OCI-LY3 (cell line): Measurements from ENCODE around the gene FAM81B.
"Not testable (repeated sequence)": the region's sequence is repeated elsewhere in the genome, so short reads cannot be mapped to it uniquely, and the experiment has no call there.

Experiments used
- H2AFZ ChIP-seq: fragments of 200-600, 300-600 bp; shearing (Covaris generic); 2 replicates; pipeline ENCODE4 v1.6.0; 2014; ENCODE audit warnings: antibody characterized with exemption, low read depth, low read length
- H3K27ac ChIP-seq: fragments of 200-600, 300-600 bp; sonication (generic); 2 replicates; pipeline ENCODE4 v1.5.1; 2014; ENCODE audit warnings: mild to moderate bottlenecking, low read length, moderate library complexity, mixed read lengths
- H3K27me3 ChIP-seq: fragments of 200-600, 300-600 bp; sonication (generic); 2 replicates; pipeline ENCODE4 v1.6.1; 2014; ENCODE audit warnings: low read depth, low read length, mixed read lengths
- H3K36me3 ChIP-seq: fragments of 200-600, 300-600 bp; sonication (generic); replicated peaks from 2 replicates; pipeline ENCODE3; 2014; ENCODE audit warnings: low read depth, low read length, mixed read lengths
- H3K4me1 ChIP-seq: fragments of 300-600, 200-600 bp; sonication (generic); 2 replicates; pipeline ENCODE4 v1.6.1; 2014; ENCODE audit warnings: low read length, mixed read lengths
- H3K4me2 ChIP-seq: fragments of 200-600, 300-600 bp; sonication (generic); 2 replicates; pipeline ENCODE4 v1.6.1; 2014; ENCODE audit warnings: low read length, mixed read lengths
- H3K4me3 ChIP-seq: fragments of 300-600, 200-600 bp; sonication (generic); 2 replicates; pipeline ENCODE4 v1.5.1; 2014; ENCODE audit warnings: antibody characterized with exemption, mild to moderate bottlenecking, low read length, moderate library complexity
- H3K79me2 ChIP-seq: fragments of 300-600, 200-600 bp; shearing (Covaris generic); 2 replicates; pipeline ENCODE4 v1.6.1; 2014; ENCODE audit warnings: mild to moderate bottlenecking, low read length, mixed read lengths
- H3K9ac ChIP-seq: fragments of 300-600, 200-600 bp; shearing (Covaris generic); 2 replicates; pipeline ENCODE4 v1.6.0; 2014; ENCODE audit warnings: mild to moderate bottlenecking, low read length, moderate library complexity
- H3K9me3 ChIP-seq: fragments of 200-600, 300-600 bp; shearing (Covaris generic); 2 replicates; pipeline ENCODE4 v1.6.1; 2014; ENCODE audit warnings: low read length, mixed read lengths; ENCODE audit not compliant: insufficient read depth
- H4K20me1 ChIP-seq: fragments of 200-600, 300-600 bp; sonication (generic); 2 replicates; pipeline ENCODE4 v1.6.1; 2016; ENCODE audit warnings: low read length, mixed read lengths; ENCODE audit not compliant: insufficient read depth
- CTCF ChIP-seq: fragments of 200-600, 300-600 bp; sonication (generic); IDR thresholded peaks from 2 replicates; pipeline ENCODE4 v1.5.1; 2014; ENCODE audit warnings: antibody characterized with exemption, low read length, low read depth
- EZH2phosphoT487 ChIP-seq: fragments of 200-600 bp; shearing (Covaris generic); IDR thresholded peaks from 2 replicates; pipeline ENCODE4 v1.6.1; 2018; ENCODE audit warnings: antibody characterized with exemption, mixed run types, low read depth

FAM81B gene, protein sequence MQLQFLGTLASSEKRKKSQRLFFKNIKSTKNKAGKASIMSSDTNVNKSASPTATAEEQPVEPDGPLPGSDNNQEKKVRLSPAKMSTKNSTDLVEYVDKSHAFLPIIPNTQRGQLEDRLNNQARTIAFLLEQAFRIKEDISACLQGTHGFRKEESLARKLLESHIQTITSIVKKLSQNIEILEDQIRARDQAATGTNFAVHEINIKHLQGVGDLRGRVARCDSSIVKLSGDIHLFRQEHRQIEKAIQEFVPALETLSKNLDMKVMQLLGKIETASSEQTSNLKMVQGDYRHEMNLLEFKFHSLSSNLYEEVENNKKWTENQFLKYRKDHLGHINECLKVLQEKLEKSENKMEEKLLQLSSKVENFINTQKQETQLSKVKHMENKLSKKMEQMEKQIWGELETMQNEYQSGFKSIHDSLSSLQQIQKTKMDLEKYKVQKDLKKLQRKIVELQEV

DNA sequence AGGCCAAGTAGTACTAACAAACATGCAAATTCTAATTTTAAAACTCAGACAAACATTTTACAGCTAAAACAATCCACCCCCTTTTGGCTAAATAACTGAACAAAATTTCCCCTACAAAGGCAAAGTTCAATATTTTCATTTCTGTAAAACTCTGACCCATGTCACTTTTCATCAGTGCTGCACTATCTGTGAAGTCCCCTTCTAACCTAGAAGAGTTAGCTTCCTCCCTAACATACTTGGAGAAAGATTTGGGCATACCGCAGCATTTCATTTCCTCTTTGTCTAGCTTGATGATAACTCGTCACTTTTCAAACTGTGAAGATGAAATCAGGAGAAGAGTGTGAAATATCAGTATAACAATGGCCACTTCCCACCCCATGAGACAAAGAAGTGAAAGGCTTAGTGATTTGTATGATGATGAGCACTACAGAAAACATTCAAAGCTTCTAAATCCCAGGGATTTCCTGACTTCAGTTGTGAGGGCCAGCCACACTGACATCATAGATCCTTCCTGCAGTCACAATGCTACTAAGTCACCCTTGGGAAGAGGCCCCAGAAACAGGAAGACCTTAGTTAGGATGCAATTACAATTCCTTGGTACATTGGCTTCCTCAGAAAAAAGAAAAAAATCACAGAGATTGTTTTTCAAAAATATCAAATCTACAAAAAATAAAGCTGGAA lies at the start of gene FAM81B:
Gene FAM81B (plus strand): TSS at position 555 of the 681 bp plus-strand sequence. CDS start 24 bp downstream, at position 579.
- Histone ChIP-seq H3K27ac (no peak within 1 kb of the TSS), H2AFZ (no peak within 1 kb of the TSS), H3K36me3 (no peaks in the 10 kb centered on the region), H4K20me1 (no peaks in the 10 kb centered on the region), H3K4me1 (peaks cover 8% of the 10 kb centered on the region), H3K79me2 (no peaks in the 10 kb centered on the region), H3K27me3 (no peaks in the 10 kb centered on the region), H3K4me3 (no peak within 1 kb of the TSS), H3K9ac (no peak within 1 kb of the TSS), H3K4me2 (no peak within 1 kb of the TSS), H3K9me3 (no peaks in the 10 kb centered on the region)
- TF ChIP-seq EZH2phosphoT487, result no peak
- TF ChIP-seq CTCF, result no peak

DNA sequence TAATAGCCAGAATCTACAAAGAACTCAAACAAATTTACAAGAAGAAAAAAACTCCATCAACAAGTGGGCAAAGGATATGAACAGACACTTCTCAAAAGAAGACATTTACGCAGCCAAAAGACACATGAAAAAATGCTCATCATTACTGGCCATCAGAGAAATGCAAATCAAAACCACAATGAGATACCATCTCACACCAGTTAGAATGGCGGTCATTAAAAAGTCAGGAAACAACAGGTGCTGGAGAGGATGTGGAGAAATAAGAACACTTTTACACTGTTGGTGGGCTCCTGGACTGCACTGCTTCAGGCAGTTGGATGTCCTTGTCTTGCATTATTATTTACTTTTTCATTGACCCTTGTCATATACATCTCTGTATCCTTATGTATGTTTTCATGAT lies 49.7 kb upstream of the FAM81B start:
- not testable (repeated sequence) for H3K27me3 ChIP-seq, H3K9me3 ChIP-seq, H3K36me3 ChIP-seq, H4K20me1 ChIP-seq, H3K79me2 ChIP-seq, H3K4me1 ChIP-seq, H3K9ac ChIP-seq, H3K4me2 ChIP-seq, H3K27ac ChIP-seq, H2AFZ ChIP-seq, H3K4me3 ChIP-seq

GRCh38 chr5:95347506-95348120 lies 43.6 kb upstream of the FAM81B start:
- Histone ChIP-seq H3K4me3 (no peak overlapping the region), H3K9ac (no peak overlapping the region), H3K4me1 (no peaks in the 10 kb centered on the region), H4K20me1 (no peaks in the 10 kb centered on the region), H3K27ac (no peak overlapping the region), H3K9me3 (no peaks in the 10 kb centered on the region), H3K27me3 (no peaks in the 10 kb centered on the region), H3K36me3 (no peaks in the 10 kb centered on the region), H2AFZ (no peak overlapping the region), H3K79me2 (no peaks in the 10 kb centered on the region), H3K4me2 (no peak overlapping the region)
- TF ChIP-seq EZH2phosphoT487 (no peak), CTCF (no peak)

DNA sequence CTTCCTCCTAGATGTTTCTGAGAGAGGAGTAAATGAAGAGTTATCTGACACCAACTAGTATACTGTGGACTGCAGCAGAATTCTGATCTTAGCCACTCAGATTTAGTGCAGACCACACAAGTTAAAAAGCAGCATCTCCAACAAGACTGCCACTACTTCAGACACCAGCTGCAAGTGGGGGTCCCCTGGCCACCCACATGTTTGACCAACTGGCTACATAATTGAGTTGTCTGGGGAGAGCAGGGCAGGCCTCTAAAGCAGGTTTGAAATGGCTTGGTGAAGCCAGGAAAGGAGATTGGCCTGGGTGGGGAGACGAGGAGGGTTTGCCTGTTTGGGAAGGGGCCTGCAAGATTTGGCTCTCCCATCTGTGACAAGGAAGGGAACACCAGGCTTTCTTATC lies 40.5 kb upstream of the FAM81B start:
- H3K36me3 ChIP-seq, result no peaks in the 10 kb centered on the region

More for the DNA sequence above, 40.5 kb upstream of the FAM81B start:
- no peak overlapping the region for H3K9ac ChIP-seq
- H3K4me3 ChIP-seq, result no peak overlapping the region
- no peak overlapping the region for H2AFZ ChIP-seq
- TF ChIP-seq EZH2phosphoT487 (no peak), CTCF (no peak)
- no peak overlapping the region for H3K4me2 ChIP-seq
- H3K4me1 ChIP-seq, result no peaks in the 10 kb centered on the region
- H3K27me3 ChIP-seq, result no peaks in the 10 kb centered on the region
- H3K27ac ChIP-seq, result no peak overlapping the region
- no peaks in the 10 kb centered on the region for H3K79me2 ChIP-seq
- no peaks in the 10 kb centered on the region for H4K20me1 ChIP-seq
- no peaks in the 10 kb centered on the region for H3K9me3 ChIP-seq
